SW 1271 (cell line): ENCODE data around the gene NUDT16L1.

Experiments used
- DNase-seq, 2 experiments: peaks; one replicate each; lab custom pipeline; 2025; lab: John Stamatoyannopoulos, UW

NUDT16L1 gene

GRCh38 chr16:4663777-4664465 lies 29.4 kb upstream of the NUDT16L1 start:
- no peak for DNase-seq

GRCh38 chr16:4664538-4665418 lies 28.6 kb upstream of the NUDT16L1 start:
- no peak for DNase-seq

GRCh38 chr16:4666537-4667202 lies 26.7 kb upstream of the NUDT16L1 start:
- DNase-seq: no peak

- no peak for DNase-seq
These were observed 26.0 kb upstream of the NUDT16L1 start for GRCh38 chr16:4667203-4667963.

GRCh38 chr16:4668313-4668960 lies 24.9 kb upstream of the NUDT16L1 start:
- no peak for DNase-seq

- DNase-seq: no peak
These were observed 19.8 kb upstream of the NUDT16L1 start for GRCh38 chr16:4673387-4674046.

- DNase-seq: no peak
These were observed 18.3 kb upstream of the NUDT16L1 start for GRCh38 chr16:4674926-4675530.

- DNase-seq: no peak
These were observed 17.2 kb upstream of the NUDT16L1 start for GRCh38 chr16:4675864-4676786.

- no peak for DNase-seq
These were observed 16.5 kb upstream of the NUDT16L1 start for GRCh38 chr16:4676831-4677230.

GRCh38 chr16:4677390-4677789 lies 16.0 kb upstream of the NUDT16L1 start:
- DNase-seq: no peak

- no peak for DNase-seq
These were observed 15.4 kb upstream of the NUDT16L1 start for GRCh38 chr16:4677994-4678393.

- no peak for DNase-seq
These were observed 14.8 kb upstream of the NUDT16L1 start for GRCh38 chr16:4678596-4678995.

- DNase-seq: no peak
These were observed 14.1 kb upstream of the NUDT16L1 start for GRCh38 chr16:4679156-4679849.

- DNase-seq: no peak
These were observed 13.3 kb upstream of the NUDT16L1 start for GRCh38 chr16:4679850-4680636.

- DNase-seq: no peak
These were observed 12.5 kb upstream of the NUDT16L1 start for GRCh38 chr16:4680673-4681470.

- DNase-seq: no peak
These were observed 11.8 kb upstream of the NUDT16L1 start for GRCh38 chr16:4681471-4682083.
